HG03139 (cell line): Measurements from ENCODE around the gene PRSS2.
A peak's percentile ranks its signal among the peaks of the same experiment; 100 is the strongest.
"Not testable (repeated sequence)": the region's sequence is repeated elsewhere in the genome, so short reads cannot be mapped to it uniquely, and the experiment has no call there.

Experiments
- ATAC-seq: cut with Tn5 transposase; IDR thresholded peaks from one replicate; pipeline ENCODE4 v1.9.1; 2021; ENCODE audit not compliant: unreplicated experiment

The PRSS2 gene

GRCh38 chr7:142758312-142758711, 12.5 kb upstream of the PRSS2 start:
- ATAC-seq: not testable (repeated sequence)

GRCh38 chr7:142759433-142759832, 11.3 kb upstream of the PRSS2 start:
- no peak for ATAC-seq

- no peak for ATAC-seq
Observed at GRCh38 chr7:142760071-142760642, 10.6 kb upstream of the PRSS2 start.

- ATAC-seq: not testable (repeated sequence)
Observed at GRCh38 chr7:142761606-142762005, 9.2 kb upstream of the PRSS2 start.

- no peak for ATAC-seq
Observed at GRCh38 chr7:142762104-142762503, 8.7 kb upstream of the PRSS2 start.

- ATAC-seq: no peak
Observed at GRCh38 chr7:142767451-142767850, 3.3 kb upstream of the PRSS2 start.

- no peak for ATAC-seq
Observed at GRCh38 chr7:142767861-142768260, 2.9 kb upstream of the PRSS2 start.

- ATAC-seq: not testable (repeated sequence)
Observed at GRCh38 chr7:142768885-142769284, 1.9 kb upstream of the PRSS2 start.

GRCh38 chr7:142771353-142771723, 568 bp downstream of the PRSS2 start:
- peak; percentile 68 for ATAC-seq

- ATAC-seq: no peak
Observed at GRCh38 chr7:142772051-142772450, 1.3 kb downstream of the PRSS2 start.

GRCh38 chr7:142772673-142773072, 1.9 kb downstream of the PRSS2 start:
- no peak for ATAC-seq

- ATAC-seq: no peak
Observed at GRCh38 chr7:142773230-142773629, 2.5 kb downstream of the PRSS2 start.

GRCh38 chr7:142773937-142774744, 3.4 kb downstream of the PRSS2 start:
- no peak for ATAC-seq

- no peak for ATAC-seq
Observed at GRCh38 chr7:142774826-142775225, 4.1 kb downstream of the PRSS2 start.

- ATAC-seq: not testable (repeated sequence)
Observed at GRCh38 chr7:142775351-142776115, 4.8 kb downstream of the PRSS2 start.

- ATAC-seq: no peak
Observed at GRCh38 chr7:142776206-142776844, 5.6 kb downstream of the PRSS2 start.

- not testable (repeated sequence) for ATAC-seq
Observed at GRCh38 chr7:142776845-142777225, 6.1 kb downstream of the PRSS2 start.

- ATAC-seq: no peak
Observed at GRCh38 chr7:142777318-142777717, 6.5 kb downstream of the PRSS2 start.

- peak; percentile 94 for ATAC-seq
Observed at GRCh38 chr7:142782922-142783900, 12.4 kb downstream of the PRSS2 start.

- ATAC-seq: no peak
Observed at GRCh38 chr7:142784096-142784495, 13.3 kb downstream of the PRSS2 start.
